GM12878 (cell line): Measurements from ENCODE around the gene TTLL12. TPM values are rescaled to one million over a fixed set of nuclear protein-coding genes. Genes with fewer than 3 reads are reported as not detected.

ENCODE experiments used
- ATAC-seq: fragments of 200-7000 bp; cut with Tn5 transposase; 3 replicates; pipeline ENCODE4 v1.9.1; 2020; ENCODE audit warnings: mild to moderate bottlenecking, moderate library complexity
- BruUV-seq: library from RNA; stranded (reverse); fragments of 400-500 nt; replicated peaks from 2 replicates; lab custom pipeline; 2021; lab: Mats Ljungman, UMichigan
- CTCF ChIA-PET: fragments of 300-600 bp; sonication (Branson Sonifier 250); formaldehyde crosslinking; extraction: SDS; loops from one replicate; lab custom pipeline; 2021; ENCODE audit warnings: inconsistent platforms; lab: Yijun Ruan, JAX
- POLR2A ChIA-PET: fragments of 350-600 bp; formaldehyde crosslinking; extraction: SDS; loops from one replicate; lab custom pipeline; 2021; ENCODE audit warnings: inconsistent platforms; lab: Charles Lee
- RAD21 ChIA-PET: fragments of 300-600 bp; sonication (Branson Sonifier 250); formaldehyde crosslinking; loops from one replicate; lab custom pipeline; 2023; ENCODE audit warnings: antibody characterized with exemption; ENCODE audit not compliant: unreplicated experiment; lab: Charles Lee
- SMC1A ChIA-PET: fragments of 300-600 bp; sonication (Branson Sonifier 250); formaldehyde crosslinking; loops from one replicate; lab custom pipeline; 2023; ENCODE audit not compliant: unreplicated experiment, uncharacterized antibody; lab: Charles Lee
- DNase-seq: peaks from one replicate; pipeline ENCODE4 v3.0.0-alpha.2; 2011; ENCODE audit warnings: low read depth, low spot score
- FAIRE-seq: peaks from 3 replicates; lab custom pipeline; 2011; peaks lifted over from hg19 to GRCh38; lab: Jason Lieb, UNC
- H2AFZ ChIP-seq: 2 replicates; pipeline ENCODE4 v1.6.0; 2011; ENCODE audit warnings: low read depth, low read length, control low read depth; ENCODE audit not compliant: control insufficient read depth
- H3K27ac ChIP-seq: 2 replicates; pipeline ENCODE4 v1.5.1; 2011; ENCODE audit warnings: control low read depth; ENCODE audit not compliant: control insufficient read depth, insufficient read depth
- H3K27me3 ChIP-seq, 2 experiments: replicated peaks in 1 of 2; 2 replicates each; pipeline versions ENCODE4 v1.6.0 to v1.6.1; 2011; ENCODE audit warnings: low read length in 1 of 2; ENCODE audit not compliant: control insufficient read depth in 2 of 2, insufficient read depth in 2 of 2
- H3K36me3 ChIP-seq, 2 experiments: 2 replicates each; pipeline ENCODE4 v1.5.1; 2011; ENCODE audit warnings: low read length in 1 of 2; ENCODE audit not compliant: control insufficient read depth in 2 of 2, insufficient read depth in 2 of 2
- H3K4me1 ChIP-seq: 2 replicates; pipeline ENCODE4 v1.6.1; 2011; ENCODE audit warnings: mild to moderate bottlenecking, low read length, moderate library complexity, mixed read lengths; ENCODE audit not compliant: control insufficient read depth, insufficient read depth
- H3K4me2 ChIP-seq: 2 replicates; pipeline ENCODE4 v1.6.0; 2011; ENCODE audit warnings: control low read depth; ENCODE audit not compliant: control insufficient read depth, insufficient read depth
- H3K4me3 ChIP-seq: fragments of 200-600 bp; sonication (generic); 2 replicates; pipeline ENCODE4 v1.5.1; 2016
- H3K79me2 ChIP-seq: 2 replicates; pipeline ENCODE4 v1.6.0; 2011; ENCODE audit warnings: low read length; ENCODE audit not compliant: control insufficient read depth, insufficient read depth
- H3K9ac ChIP-seq: 2 replicates; pipeline ENCODE4 v1.8.0; 2011; ENCODE audit warnings: low read length, control low read depth, mixed read lengths; ENCODE audit not compliant: control insufficient read depth, insufficient read depth
- H3K9me3 ChIP-seq: replicated peaks from 3 replicates; pipeline ENCODE4 v1.5.1; 2011; ENCODE audit warnings: mild to moderate bottlenecking, low read length; ENCODE audit not compliant: control insufficient read depth, insufficient read depth
- H4K20me1 ChIP-seq: 2 replicates; pipeline ENCODE4 v1.6.0; 2011; ENCODE audit not compliant: control insufficient read depth, insufficient read depth
- ATF3 ChIP-seq: IDR thresholded peaks from 2 replicates; pipeline ENCODE4 v1.6.1; 2011; ENCODE audit warnings: low read depth, mild to moderate bottlenecking, low read length, moderate library complexity, borderline replicate concordance; ENCODE audit errors: extremely low read depth
- BHLHE40 ChIP-seq, 2 experiments: fragments of 450-650 bp in 1 of 2; IDR thresholded peaks; 2 replicates each; pipeline ENCODE4 v1.6.1; 2011 to 2017; ENCODE audit warnings: low read depth in 2 of 2, borderline replicate concordance in 1 of 2, improper control_type of control experiment in 1 of 2, low read length in 1 of 2, mild to moderate bottlenecking in 1 of 2
- CBX5 ChIP-seq: sonication (generic); IDR thresholded peaks from 2 replicates; pipeline ENCODE4 v1.6.1; 2016; ENCODE audit warnings: low read depth, moderate library complexity, mild to moderate bottlenecking, inconsistent platforms
- CREB1 ChIP-seq: IDR thresholded peaks from 2 replicates; pipeline ENCODE4 v1.6.1; 2012; ENCODE audit warnings: low read depth, mild to moderate bottlenecking, inconsistent platforms
- CREM ChIP-seq: IDR thresholded peaks from 2 replicates; pipeline ENCODE4 v1.6.1; 2014; ENCODE audit warnings: antibody characterized with exemption, low read depth
- DPF2 ChIP-seq: fragments of 450-650 bp; IDR thresholded peaks from 2 replicates; pipeline ENCODE4 v1.6.1; 2017; ENCODE audit warnings: mild to moderate bottlenecking
- FOS ChIP-seq: IDR thresholded peaks from 3 replicates; pipeline ENCODE4 v1.6.1; 2011; ENCODE audit warnings: borderline replicate concordance; ENCODE audit not compliant: insufficient read length; ENCODE audit errors: extremely low read depth
- KDM1A ChIP-seq: fragments of 200-600 bp; sonication (generic); IDR thresholded peaks from 2 replicates; pipeline ENCODE4 v1.6.1; 2016; ENCODE audit warnings: borderline replicate concordance
- MTA2 ChIP-seq: fragments of 450-650 bp; IDR thresholded peaks from 2 replicates; pipeline ENCODE4 v1.6.1; 2016; ENCODE audit warnings: low read depth, mild to moderate bottlenecking, moderate library complexity
- RCOR1 ChIP-seq: conservative IDR thresholded peaks from 2 replicates; pipeline ENCODE4 v1.6.1; 2012; ENCODE audit warnings: low read depth, low read length, improper control_type of control experiment
- SMAD5 ChIP-seq: IDR thresholded peaks from 2 replicates; pipeline ENCODE4 v1.6.1; 2016; ENCODE audit warnings: antibody characterized with exemption, low read depth
- STAT1 ChIP-seq: fragments of 450-650 bp; conservative IDR thresholded peaks from 2 replicates; pipeline ENCODE4 v1.6.1; 2014; ENCODE audit warnings: antibody characterized with exemption, mild to moderate bottlenecking
- ZNF384 ChIP-seq: IDR thresholded peaks from 2 replicates; pipeline ENCODE4 v1.6.1; 2012; ENCODE audit warnings: low read depth, mild to moderate bottlenecking, low read length, improper control_type of control experiment, borderline replicate concordance
- ZSCAN29 ChIP-seq: fragments of 450-650 bp; IDR thresholded peaks from 2 replicates; pipeline ENCODE4 v1.6.1; 2017; ENCODE audit warnings: mild to moderate bottlenecking, moderate library complexity
- WGBS: methylation state at CpG from one replicate; pipeline ENCODE4 v1.1.6; 2016; ENCODE audit warnings: low lambda C conversion rate; ENCODE audit not compliant: insufficient replicate concordance, insufficient coverage; ENCODE audit errors: missing lambda C conversion rate; 5-methylcytosine and 5-hydroxymethylcytosine counted together
- in situ Hi-C: fragments of 300-500 bp; cut with MboI; formaldehyde crosslinking; loops from 9 replicates; pipeline ENCODE4 v1.14.3; 2018; ENCODE audit warnings: mixed read lengths
- intact Hi-C: fragments of 100-400 bp; cut with micrococcal nuclease; formaldehyde crosslinking; loops from one replicate; pipeline ENCODE4 v1.14.2; 2022; ENCODE audit not compliant: unreplicated experiment
- polyA plus RNA-seq, 11 experiments: library from polyadenylated mRNA; depleted of rRNA in 4 of 11; unstranded in 6 of 11; stranded (reverse) in 5 of 11; fragments of >200 nt; fragmentation: Nextera tagmentation in 4 of 11; fragmentation: Illumina TruSeq in 1 of 11; extraction: Ambion mirVana in 4 of 11; extraction: Trizol in 1 of 11; gene quantifications; 1 replicate in 1 of 11; 2 replicates in 10 of 11; pipeline versions ENCODE4 v1.2.1 to v1.2.3, GENCODE V29; 2011 to 2016; ENCODE audit warnings: inconsistent platforms in 2 of 11, missing spikeins in 2 of 11, low read depth in 1 of 11
- total RNA-seq, 4 experiments: library from RNA; depleted of rRNA in 3 of 4; stranded (reverse); fragments of >200 nt in 3 of 4; fragmentation: Illumina TruSeq in 1 of 4; extraction: Trizol in 1 of 4; gene quantifications; 2 replicates each; pipeline versions ENCODE4 v1.2.1 to v1.2.3, GENCODE V29; 2013 to 2021

TTLL12 gene
- total and polyA plus RNA-seq, 10 of the 15 experiments (the other 5 are each of a cell fraction or from before 2014, with no cell fraction given): 1.00 to 89.8 (median 38.5) TPM

- Histone ChIP-seq H3K4me3 (no peak overlapping the region), H3K36me3 (no peaks in the 10 kb centered on the region), H3K27me3 (no peaks in the 10 kb centered on the region; a peak in 2 of 4 replicates), H3K27ac (no peak overlapping the region), H4K20me1 (no peaks in the 10 kb centered on the region; the same call in 1 of the 2 replicates), H3K9ac (no peak overlapping the region), H3K4me1 (no peaks in the 10 kb centered on the region), H3K9me3 (no peaks in the 10 kb centered on the region), H3K79me2 (no peaks in the 10 kb centered on the region), H2AFZ (no peak overlapping the region), H3K4me2 (no peak overlapping the region)
- intact Hi-C loops: no loop called here
- RAD21 ChIA-PET: no interaction called here
- BruUV-seq: no TSS peak
- SMC1A ChIA-PET: interaction anchor here (0.6 kb wide), 1 partner anchor 65 kb away, joined by 3 read pairs; no protein-coding TSS in a partner anchor
- no peak for TF ChIP-seq KDM1A
- TF ChIP-seq MTA2: no peak
- TF ChIP-seq ATF3: no peak
- no peak for TF ChIP-seq CREB1
- no peak for TF ChIP-seq RCOR1
- TF ChIP-seq STAT1: no peak
- TF ChIP-seq FOS: no peak
- no peak for TF ChIP-seq DPF2
- no peak for TF ChIP-seq CREM
- TF ChIP-seq CBX5: no peak
- no peak for TF ChIP-seq BHLHE40 (IDR thresholded peaks at IDR 0.05; ENCODE audit: borderline replicate concordance in 1 of 2, low read depth in 2 of 2, low read length in 1 of 2)
- no peak for TF ChIP-seq ZNF384
- TF ChIP-seq SMAD5: no peak
- TF ChIP-seq ZSCAN29: no peak
- ATAC-seq: no peak
- CTCF ChIA-PET: interaction anchor here (1.5 kb wide), 1 partner anchor 11 kb away, joined by 4 read pairs; no protein-coding TSS in a partner anchor
- WGBS: 0% methylated on average over 1 of the region's 1 CpG
- POLR2A ChIA-PET: no interaction called here
- in situ Hi-C loops: no loop called here
- no peak for FAIRE-seq
- no peak for DNase-seq
These were observed 31.9 kb upstream of the TTLL12 start for GRCh38 chr22:43218786-43219185.
